CD4-positive, alpha-beta T cell (primary cell): ENCODE data around the gene ATRAID. TPM values are rescaled to one million over a fixed set of nuclear protein-coding genes. Genes with fewer than 3 reads are reported as not detected.

Source experiments
- ATAC-seq: fragments of 200-7000 bp; cut with Tn5 transposase; one replicate; pipeline ENCODE4 v1.10.0; 2022; ENCODE audit warnings: mild to moderate bottlenecking; ENCODE audit not compliant: poor library complexity
- CTCF ChIA-PET: fragments of 350-600 bp; sonication (Branson Sonifier 250); formaldehyde crosslinking; loops from one replicate; lab custom pipeline; 2021; ENCODE audit warnings: antibody characterized with exemption, inconsistent platforms; lab: Charles Lee
- POLR2A ChIA-PET: fragments of 350-600 bp; sonication (Branson Sonifier 250); formaldehyde crosslinking; loops from one replicate; lab custom pipeline; 2021; ENCODE audit warnings: antibody characterized with exemption, inconsistent platforms; lab: Charles Lee
- DNase-seq, 14 experiments: peaks; one replicate each; pipeline ENCODE4 v3.0.0-alpha.2; 2013 to 2020; ENCODE audit warnings: mixed read lengths in 2 of 14
- H3K27ac ChIP-seq, 2 donors: one replicate each; pipeline versions ENCODE4 v1.5.1 to v1.7.0; 2013; ENCODE audit warnings: low read length in 2 of 2, low read depth in 1 of 2, mild to moderate bottlenecking in 1 of 2
- H3K27me3 ChIP-seq, 2 experiments: 1 replicate in 1 of 2; 2 replicates in 1 of 2; pipeline versions ENCODE4 v1.6.1 to v1.7.0; 2013; ENCODE audit warnings: low read length in 2 of 2, control low read depth in 1 of 2, mild to moderate bottlenecking in 1 of 2, moderate library complexity in 1 of 2; ENCODE audit not compliant: insufficient read depth in 2 of 2, control insufficient read depth in 1 of 2
- H3K36me3 ChIP-seq: one replicate; pipeline ENCODE4 v1.6.1; 2013; ENCODE audit warnings: low read length, control low read depth; ENCODE audit not compliant: insufficient read depth
- H3K4me1 ChIP-seq: one replicate; pipeline ENCODE4 v1.6.1; 2013; ENCODE audit warnings: low read length, control low read depth; ENCODE audit not compliant: insufficient read depth
- H3K4me3 ChIP-seq: one replicate; pipeline ENCODE4 v1.5.1; 2013; ENCODE audit warnings: mild to moderate bottlenecking, low read length, moderate library complexity
- H3K9me3 ChIP-seq, 2 experiments: 1 replicate in 1 of 2; 2 replicates in 1 of 2; pipeline versions ENCODE4 v1.6.1 to v1.7.0; 2013; ENCODE audit warnings: low read length in 2 of 2, mild to moderate bottlenecking in 2 of 2, control low read depth in 1 of 2, moderate library complexity in 1 of 2; ENCODE audit not compliant: control insufficient read depth in 1 of 2, insufficient read depth in 1 of 2
- H3K27ac Mint-ChIP-seq: one replicate; pipeline ENCODE4 v1.8.0; 2020; ENCODE audit warnings: mixed read lengths
- H3K27me3 Mint-ChIP-seq: one replicate; pipeline ENCODE4 v1.8.0; 2021; ENCODE audit warnings: mixed read lengths
- H3K36me3 Mint-ChIP-seq: one replicate; pipeline ENCODE4 v1.8.0; 2021; ENCODE audit warnings: low read depth, mixed read lengths
- H3K4me1 Mint-ChIP-seq: one replicate; pipeline ENCODE4 v1.8.0; 2021; ENCODE audit warnings: low read depth, mixed read lengths
- H3K4me3 Mint-ChIP-seq: one replicate; pipeline ENCODE4 v1.8.0; 2020; ENCODE audit warnings: mild to moderate bottlenecking, mixed read lengths
- H3K9me3 Mint-ChIP-seq: one replicate; pipeline ENCODE4 v1.8.0; 2020; ENCODE audit warnings: mixed read lengths
- intact Hi-C, 2 experiments: fragments of 100-400 bp; cut with DNase I in 1 of 2; cut with micrococcal nuclease in 1 of 2; formaldehyde crosslinking; loops; one replicate each; pipeline versions ENCODE4 v1.15.1 to v1.9.0; 2023 to 2025; cut with DNase I, micrococcal nuclease
- total RNA-seq, 174 experiments: library from RNA in 2 of 174; stranded (reverse) in 2 of 174; gene quantifications; one replicate each; pipeline ENCODE4 v1.2.3 and lab custom pipeline; 2021 to 2026
- TF ChIP-seq, protein P1 (sequence below): fragments of 200-600 bp; IDR thresholded peaks from one replicate; pipeline ENCODE4 v1.8.0; 2022; ENCODE audit warnings: antibody characterized with exemption, mild to moderate bottlenecking

ATRAID gene
- total RNA-seq, 2 experiments from 2014 or later: 79.1 to 82.5 TPM

DNA sequence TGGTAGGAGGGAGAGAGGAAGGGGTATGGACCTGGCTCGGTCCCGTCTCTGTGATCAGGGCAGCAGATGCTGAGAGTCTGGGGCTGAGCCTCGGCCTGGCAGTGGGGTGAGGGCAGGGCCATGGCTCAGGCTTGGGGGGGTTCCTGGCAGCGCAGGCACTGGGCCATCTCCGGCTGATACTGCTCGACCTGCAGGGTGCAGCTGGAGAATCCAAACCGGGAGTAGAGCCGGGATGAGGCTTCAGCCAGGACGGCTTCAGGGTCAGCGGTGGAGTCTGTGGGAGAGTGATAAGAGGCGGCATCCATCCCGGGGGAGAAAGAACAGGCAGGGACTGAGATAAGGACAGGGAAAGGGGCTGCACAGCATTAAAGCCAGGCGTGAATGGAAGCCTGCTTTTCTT lies 43.3 kb downstream of the ATRAID start:
- H3K9me3 ChIP-seq: peaks cover 0 to 5% of the 10 kb centered on the region in 2 experiments
- POLR2A ChIA-PET: no interaction called here
- Mint-ChIP-seq H3K27ac (no peak overlapping the region), H3K27me3 (peaks cover 63% of the 10 kb centered on the region), H3K4me3 (no peak overlapping the region), H3K36me3 (no peaks in the 10 kb centered on the region), H3K9me3 (no peaks in the 10 kb centered on the region), H3K4me1 (no peaks in the 10 kb centered on the region)
- no peaks in the 10 kb centered on the region for H3K36me3 ChIP-seq
- H3K27ac ChIP-seq: no peak overlapping the region
- H3K4me1 ChIP-seq: peaks cover 4% of the 10 kb centered on the region
- DNase-seq (no peak), ATAC-seq (no peak)
- CTCF ChIA-PET: no interaction called here
- H3K27me3 ChIP-seq: peaks cover 40 to 56% of the 10 kb centered on the region in 2 experiments
- no peak overlapping the region for H3K4me3 ChIP-seq
- intact Hi-C loops: no loop called here
- TF ChIP-seq, protein P1, sequence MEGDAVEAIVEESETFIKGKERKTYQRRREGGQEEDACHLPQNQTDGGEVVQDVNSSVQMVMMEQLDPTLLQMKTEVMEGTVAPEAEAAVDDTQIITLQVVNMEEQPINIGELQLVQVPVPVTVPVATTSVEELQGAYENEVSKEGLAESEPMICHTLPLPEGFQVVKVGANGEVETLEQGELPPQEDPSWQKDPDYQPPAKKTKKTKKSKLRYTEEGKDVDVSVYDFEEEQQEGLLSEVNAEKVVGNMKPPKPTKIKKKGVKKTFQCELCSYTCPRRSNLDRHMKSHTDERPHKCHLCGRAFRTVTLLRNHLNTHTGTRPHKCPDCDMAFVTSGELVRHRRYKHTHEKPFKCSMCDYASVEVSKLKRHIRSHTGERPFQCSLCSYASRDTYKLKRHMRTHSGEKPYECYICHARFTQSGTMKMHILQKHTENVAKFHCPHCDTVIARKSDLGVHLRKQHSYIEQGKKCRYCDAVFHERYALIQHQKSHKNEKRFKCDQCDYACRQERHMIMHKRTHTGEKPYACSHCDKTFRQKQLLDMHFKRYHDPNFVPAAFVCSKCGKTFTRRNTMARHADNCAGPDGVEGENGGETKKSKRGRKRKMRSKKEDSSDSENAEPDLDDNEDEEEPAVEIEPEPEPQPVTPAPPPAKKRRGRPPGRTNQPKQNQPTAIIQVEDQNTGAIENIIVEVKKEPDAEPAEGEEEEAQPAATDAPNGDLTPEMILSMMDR: no peak

GRCh38 chr2:27255660-27256059 lies 43.8 kb downstream of the ATRAID start:
- POLR2A ChIA-PET: no interaction called here
- Histone ChIP-seq H3K27me3 (peaks cover 42 to 61% of the 10 kb centered on the region in 2 experiments), H3K4me3 (no peak overlapping the region), H3K27ac (no peak overlapping the region), H3K36me3 (no peaks in the 10 kb centered on the region), H3K9me3 (peaks cover 0 to 5% of the 10 kb centered on the region in 2 experiments), H3K4me1 (no peaks in the 10 kb centered on the region)
- TF ChIP-seq, protein P1: no peak
- no peak for DNase-seq
- Mint-ChIP-seq H3K9me3 (no peaks in the 10 kb centered on the region), H3K27me3 (peaks cover 67% of the 10 kb centered on the region), H3K36me3 (no peaks in the 10 kb centered on the region), H3K4me3 (no peak overlapping the region), H3K4me1 (no peaks in the 10 kb centered on the region), H3K27ac (no peak overlapping the region)
- CTCF ChIA-PET: no interaction called here
- intact Hi-C loops: no loop called here
- ATAC-seq: no peak

GRCh38 chr2:27256855-27257454 lies 45.1 kb downstream of the ATRAID start:
- no peak for ATAC-seq
- H3K36me3 ChIP-seq: no peaks in the 10 kb centered on the region
- TF ChIP-seq, protein P1: no peak
- Mint-ChIP-seq H3K27ac (no peak overlapping the region), H3K4me1 (peaks cover 12% of the 10 kb centered on the region), H3K36me3 (no peaks in the 10 kb centered on the region), H3K27me3 (peaks cover 68% of the 10 kb centered on the region), H3K9me3 (no peaks in the 10 kb centered on the region), H3K4me3 (no peak overlapping the region)
- peaks cover 52 to 73% of the 10 kb centered on the region in 2 experiments for H3K27me3 ChIP-seq
- H3K27ac ChIP-seq: no peak overlapping the region
- CTCF ChIA-PET: no interaction called here
- H3K4me3 ChIP-seq: no peak overlapping the region
- H3K9me3 ChIP-seq: peaks cover 0 to 5% of the 10 kb centered on the region in 2 experiments
- H3K4me1 ChIP-seq: peaks cover 8% of the 10 kb centered on the region
- POLR2A ChIA-PET: no interaction called here
- no peak for DNase-seq
- intact Hi-C loops: no loop called here
